Natural killer cell (primary cell): ENCODE measurements around the gene LRRC10B. TPM values are rescaled to one million over a fixed set of nuclear protein-coding genes. Genes with fewer than 3 reads are reported as not detected.

Experiments
- ATAC-seq, 3 donors: fragments of 150-1000 bp in 2 of 3; fragments of 200-7000 bp in 1 of 3; cut with Tn5 transposase; 1 replicate in 1 of 3; 2 replicates in 2 of 3; pipeline ENCODE4 v1.10.0; 2021; ENCODE audit warnings: mild to moderate bottlenecking in 2 of 3, moderate library complexity in 2 of 3
- DNase-seq, 2 donors: peaks; one replicate each; pipeline versions ENCODE4 v3.0.0 to v3.0.0-alpha.2; 2013 to 2021; ENCODE audit warnings: mixed read lengths in 1 of 2
- H3K27ac ChIP-seq: one replicate; pipeline ENCODE4 v1.5.1; 2013; ENCODE audit warnings: mild to moderate bottlenecking, low read length
- H3K27me3 ChIP-seq: one replicate; pipeline ENCODE4 v1.6.1; 2013; ENCODE audit warnings: low read length; ENCODE audit not compliant: control insufficient read depth, insufficient read depth
- H3K36me3 ChIP-seq: one replicate; pipeline ENCODE4 v1.6.1; 2013; ENCODE audit warnings: low read length; ENCODE audit not compliant: control insufficient read depth, insufficient read depth
- H3K4me1 ChIP-seq: one replicate; pipeline ENCODE4 v1.6.1; 2013; ENCODE audit warnings: low read length; ENCODE audit not compliant: control insufficient read depth, insufficient read depth
- H3K4me3 ChIP-seq: one replicate; pipeline ENCODE4 v1.5.1; 2013; ENCODE audit warnings: low read length
- H3K9me3 ChIP-seq: one replicate; pipeline ENCODE4 v1.6.1; 2013; ENCODE audit warnings: low read length; ENCODE audit not compliant: control insufficient read depth, insufficient read depth
- H3K27ac Mint-ChIP-seq, 2 donors: one replicate each; pipeline ENCODE4 v1.8.0; 2022; ENCODE audit warnings: mild to moderate bottlenecking in 2 of 2, mixed read lengths in 2 of 2, moderate library complexity in 1 of 2
- H3K27me3 Mint-ChIP-seq, 2 donors: one replicate each; pipeline ENCODE4 v1.8.0; 2022; ENCODE audit warnings: low read depth in 2 of 2, mixed read lengths in 2 of 2
- H3K36me3 Mint-ChIP-seq: one replicate; pipeline ENCODE4 v1.8.0; 2022; ENCODE audit warnings: mixed read lengths
- H3K4me1 Mint-ChIP-seq, 2 donors: one replicate each; pipeline ENCODE4 v1.8.0; 2022; ENCODE audit warnings: mixed read lengths in 2 of 2
- H3K4me3 Mint-ChIP-seq: one replicate; pipeline ENCODE4 v1.8.0; 2022; ENCODE audit warnings: mild to moderate bottlenecking, moderate library complexity, mixed read lengths
- H3K9me3 Mint-ChIP-seq, 2 donors: one replicate each; pipeline ENCODE4 v1.8.0; 2022; ENCODE audit warnings: mixed read lengths in 2 of 2
- CTCF ChIP-seq: fragments of 200-600 bp; IDR thresholded peaks from one replicate; pipeline ENCODE4 v1.8.0; 2022; ENCODE audit warnings: antibody characterized with exemption
- WGBS: methylation state at CpG from one replicate; pipeline ENCODE4 v1.1.7; 2013; ENCODE audit warnings: missing lambda C conversion rate; ENCODE audit not compliant: insufficient coverage; 5-methylcytosine and 5-hydroxymethylcytosine counted together
- intact Hi-C: fragments of 100-400 bp; cut with micrococcal nuclease; formaldehyde crosslinking; loops from one replicate; pipeline ENCODE4 v1.14.2; 2022
- total RNA-seq, 4 donors: library from RNA; stranded (reverse); fragments of 120-200 nt in 1 of 4; gene quantifications; one replicate each; pipeline versions ENCODE4 v1.2.3 to v1.2.4, GENCODE V29; 2013 to 2022

Gene LRRC10B
- total RNA-seq, 3 donors from 2014 or later (not counting 1 experiment from before 2014, with no cell fraction given), result not detected

- H3K9me3 Mint-ChIP-seq, result no peaks in the 10 kb centered on the region
- no peak for ATAC-seq
- no peaks in the 10 kb centered on the region for H3K36me3 Mint-ChIP-seq
- no peak overlapping the region for H3K27ac Mint-ChIP-seq
- no peak for DNase-seq
- no peak overlapping the region for H3K4me3 Mint-ChIP-seq
- Histone ChIP-seq H3K36me3 (no peaks in the 10 kb centered on the region), H3K4me3 (no peak overlapping the region), H3K27me3 (no peaks in the 10 kb centered on the region), H3K27ac (no peak overlapping the region), H3K9me3 (no peaks in the 10 kb centered on the region), H3K4me1 (no peaks in the 10 kb centered on the region)
- H3K4me1 Mint-ChIP-seq, result peaks cover 0 to 5% of the 10 kb centered on the region in 2 donors
- WGBS, result 62% methylated on average over 19 of the region's 19 CpGs
- peaks cover 22 to 29% of the 10 kb centered on the region in 2 donors for H3K27me3 Mint-ChIP-seq
- TF ChIP-seq CTCF, result no peak
- intact Hi-C loops, result no loop called here
Observed at GRCh38 chr11:61542024-61542461, 33.5 kb downstream of the LRRC10B start.

- Mint-ChIP-seq H3K4me1 (peaks cover 0 to 5% of the 10 kb centered on the region in 2 donors), H3K27ac (no peak overlapping the region), H3K27me3 (peaks cover 22 to 29% of the 10 kb centered on the region in 2 donors), H3K36me3 (no peaks in the 10 kb centered on the region), H3K9me3 (no peaks in the 10 kb centered on the region), H3K4me3 (no peak overlapping the region)
- ATAC-seq (no peak), DNase-seq (no peak)
- no peak overlapping the region for H3K4me3 ChIP-seq
- no peaks in the 10 kb centered on the region for H3K9me3 ChIP-seq
- H3K4me1 ChIP-seq, result no peaks in the 10 kb centered on the region
- intact Hi-C loops, result no loop called here
- WGBS, result 88% methylated on average over 16 of the region's 16 CpGs
- H3K27me3 ChIP-seq, result no peaks in the 10 kb centered on the region
- no peaks in the 10 kb centered on the region for H3K36me3 ChIP-seq
- H3K27ac ChIP-seq, result no peak overlapping the region
- no peak for TF ChIP-seq CTCF
Observed at GRCh38 chr11:61542705-61543104, 34.2 kb downstream of the LRRC10B start.

GRCh38 chr11:61543606-61544306 lies 35.2 kb downstream of the LRRC10B start:
- H3K27ac ChIP-seq, result no peak overlapping the region
- H3K27me3 ChIP-seq, result no peaks in the 10 kb centered on the region
- no peak for ATAC-seq
- no peak overlapping the region for H3K4me3 ChIP-seq
- Mint-ChIP-seq H3K27me3 (peaks cover 21 to 29% of the 10 kb centered on the region in 2 donors), H3K27ac (no peak overlapping the region), H3K4me3 (no peak overlapping the region), H3K9me3 (no peaks in the 10 kb centered on the region), H3K36me3 (no peaks in the 10 kb centered on the region), H3K4me1 (peaks cover 0 to 5% of the 10 kb centered on the region in 2 donors)
- no peak for DNase-seq
- 84% methylated on average over 3 of the region's 4 CpGs for WGBS
- no peaks in the 10 kb centered on the region for H3K9me3 ChIP-seq
- intact Hi-C loops, result no loop called here
- no peaks in the 10 kb centered on the region for H3K36me3 ChIP-seq
- no peak for TF ChIP-seq CTCF
- no peaks in the 10 kb centered on the region for H3K4me1 ChIP-seq

- no peaks in the 10 kb centered on the region for H3K4me1 ChIP-seq
- H3K36me3 Mint-ChIP-seq, result no peaks in the 10 kb centered on the region
- H3K27ac ChIP-seq, result no peak overlapping the region
- no peak overlapping the region for H3K4me3 Mint-ChIP-seq
- H3K27me3 Mint-ChIP-seq, result peaks cover 14 to 22% of the 10 kb centered on the region in 2 donors
- peaks cover 0 to 5% of the 10 kb centered on the region in 2 donors for H3K4me1 Mint-ChIP-seq
- TF ChIP-seq CTCF, result no peak
- H3K27me3 ChIP-seq, result no peaks in the 10 kb centered on the region
- 88% methylated on average over 6 of the region's 6 CpGs for WGBS
- ATAC-seq (no peak), DNase-seq (no peak)
- no peaks in the 10 kb centered on the region for H3K9me3 Mint-ChIP-seq
- no peaks in the 10 kb centered on the region for H3K9me3 ChIP-seq
- no peak overlapping the region for H3K4me3 ChIP-seq
- intact Hi-C loops, result no loop called here
- no peaks in the 10 kb centered on the region for H3K36me3 ChIP-seq
- no peak overlapping the region for H3K27ac Mint-ChIP-seq
Observed at GRCh38 chr11:61544466-61544865, 35.9 kb downstream of the LRRC10B start.
